ENCODE data around the gene CARM1.

GRCh38 chr19:10913716-10914340 lies 42.5 kb downstream of the CARM1 start:
- TF ChIP-seq POLR2A (IDR thresholded peaks at IDR 0.05): no peak
- no peak for TF ChIP-seq CTCF (IDR thresholded peaks at IDR 0.05)

Data from body of pancreas (tissue), 4 donors.